GM19193 (cell line): ENCODE results near the gene VWCE.
A peak's percentile ranks its signal among the peaks of the same experiment; 100 is the strongest.

Experiments used
- POLR2A ChIP-seq: IDR thresholded peaks from 4 replicates; pipeline ENCODE4 v1.6.1; 2011; ENCODE audit not compliant: insufficient read depth, insufficient read length; ENCODE audit errors: extremely low read depth

VWCE gene

GRCh38 chr11:61333550-61334433 is 38.7 kb upstream of the VWCE start:
- no peak for TF ChIP-seq POLR2A

- peak; percentile 95 for TF ChIP-seq POLR2A
Observed at GRCh38 chr11:61332797-61333549, 37.9 kb upstream of the VWCE start, which contains the start of the genes DDB1 and TKFC. DDB1 (minus strand) TSS chr11:61333105; CDS start chr11:61332968, 137 bp downstream. TKFC (plus strand) TSS chr11:61333228; CDS start chr11:61334729, 1,501 bp downstream.

- no peak for TF ChIP-seq POLR2A
Observed at GRCh38 chr11:61332281-61332796, 37.2 kb upstream of the VWCE start.

GRCh38 chr11:61331651-61332050 is 36.5 kb upstream of the VWCE start:
- no peak for TF ChIP-seq POLR2A

GRCh38 chr11:61329871-61330270 is 34.8 kb upstream of the VWCE start:
- TF ChIP-seq POLR2A = no peak

GRCh38 chr11:61328351-61328750 is 33.2 kb upstream of the VWCE start:
- no peak for TF ChIP-seq POLR2A

- TF ChIP-seq POLR2A = no peak
Observed at GRCh38 chr11:61327669-61328071, 32.6 kb upstream of the VWCE start.

GRCh38 chr11:61325649-61326414 is 30.7 kb upstream of the VWCE start:
- no peak for TF ChIP-seq POLR2A

- no peak for TF ChIP-seq POLR2A
Observed at GRCh38 chr11:61315260-61315659, 20.1 kb upstream of the VWCE start.

GRCh38 chr11:61310749-61311148 is 15.6 kb upstream of the VWCE start:
- no peak for TF ChIP-seq POLR2A

- TF ChIP-seq POLR2A = no peak
Observed at GRCh38 chr11:61309739-61310138, 14.6 kb upstream of the VWCE start.

- TF ChIP-seq POLR2A = no peak
Observed at GRCh38 chr11:61309141-61309540, 14.0 kb upstream of the VWCE start.

GRCh38 chr11:61307354-61307753 is 12.2 kb upstream of the VWCE start:
- no peak for TF ChIP-seq POLR2A

- no peak for TF ChIP-seq POLR2A
Observed at GRCh38 chr11:61306221-61306620, 11.1 kb upstream of the VWCE start.

- TF ChIP-seq POLR2A = no peak
Observed at GRCh38 chr11:61305417-61305816, 10.3 kb upstream of the VWCE start.
